Putamen (tissue), 1 donor: ENCODE results near the gene FHOD1.
A peak's percentile ranks its signal among the peaks of the same experiment; 100 is the strongest.

Experiments
- DNase-seq: peaks from one replicate; pipeline ENCODE4 v3.0.0-alpha.2; 2016; ENCODE audit warnings: low spot score

FHOD1 gene

DNA sequence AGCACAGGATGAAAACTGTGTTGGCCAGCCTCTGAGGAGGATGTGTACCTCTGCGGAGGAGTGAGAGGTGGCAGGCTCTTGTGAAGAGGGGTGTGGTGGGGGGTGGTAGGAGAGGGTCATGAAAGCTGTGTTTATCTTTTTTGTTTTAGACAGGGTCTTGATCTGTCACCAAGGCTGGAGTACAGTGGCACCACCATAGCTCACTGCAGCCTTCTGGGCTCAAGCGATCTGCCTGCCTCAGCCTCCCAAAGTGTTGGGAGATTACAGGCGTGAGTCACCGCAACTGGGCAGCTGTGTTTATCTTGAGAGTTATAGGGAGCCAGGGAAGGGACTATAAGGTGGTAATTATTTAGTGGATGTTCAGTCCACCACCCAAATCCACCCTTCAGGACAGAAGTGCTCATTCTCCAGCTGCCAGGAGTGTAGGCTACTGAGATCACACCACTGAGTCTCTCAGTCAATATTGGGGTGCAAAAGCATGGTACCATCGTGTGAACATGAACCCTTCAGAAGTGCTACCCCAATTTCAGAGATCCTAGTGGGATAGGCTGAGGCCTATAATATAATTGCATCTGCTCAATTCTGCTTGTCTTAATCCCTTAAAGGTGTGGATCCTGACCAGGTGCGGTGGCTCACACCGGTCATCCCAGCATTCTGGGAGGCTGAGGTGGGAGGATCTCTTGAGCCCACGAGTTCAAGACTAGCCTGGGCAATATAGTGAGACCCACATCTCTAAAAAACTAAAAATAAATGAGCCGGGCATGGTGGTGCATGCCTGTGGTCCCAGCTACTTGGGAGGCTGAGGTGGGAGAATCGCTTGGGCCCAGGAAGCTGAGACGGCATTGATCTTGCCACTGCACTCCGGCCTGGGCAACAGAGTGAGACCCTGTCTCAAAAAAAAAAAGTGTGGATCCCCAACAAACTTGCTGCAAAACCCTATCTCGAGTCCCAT, 56.6 kb downstream of the FHOD1 start:
- no peak for DNase-seq

- DNase-seq, result no peak
Measured at GRCh38 chr16:67190041-67190440, 57.2 kb downstream of the FHOD1 start, which contains the start of gene EXOC3L1. Gene EXOC3L1, minus strand, starts transcription at chr16:67190136. Its CDS starts 460 bp downstream, at chr16:67189676.

DNA sequence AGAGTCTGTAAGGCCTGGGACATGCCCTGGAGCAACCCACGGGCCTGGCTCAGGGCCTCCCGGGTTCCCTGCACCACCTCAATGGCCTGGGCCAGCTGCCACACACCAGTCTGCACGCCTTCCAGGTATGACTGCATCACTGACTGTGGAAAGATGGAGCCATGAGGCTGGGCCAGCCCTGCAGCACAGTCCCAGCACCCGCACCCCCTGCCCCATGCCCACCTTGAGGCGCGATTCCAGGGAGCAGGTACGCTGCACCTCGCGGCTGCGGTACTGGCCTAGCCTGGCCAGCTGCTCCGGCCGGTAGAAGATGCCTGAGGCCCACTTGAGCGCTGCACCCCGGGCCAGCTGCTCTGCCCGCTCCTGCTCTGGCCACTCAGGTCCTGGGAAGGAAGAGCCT, 58.5 kb downstream of the FHOD1 start:
- DNase-seq, result no peak

GRCh38 chr16:67188323-67188722, 59.0 kb downstream of the FHOD1 start:
- DNase-seq, result no peak

DNA sequence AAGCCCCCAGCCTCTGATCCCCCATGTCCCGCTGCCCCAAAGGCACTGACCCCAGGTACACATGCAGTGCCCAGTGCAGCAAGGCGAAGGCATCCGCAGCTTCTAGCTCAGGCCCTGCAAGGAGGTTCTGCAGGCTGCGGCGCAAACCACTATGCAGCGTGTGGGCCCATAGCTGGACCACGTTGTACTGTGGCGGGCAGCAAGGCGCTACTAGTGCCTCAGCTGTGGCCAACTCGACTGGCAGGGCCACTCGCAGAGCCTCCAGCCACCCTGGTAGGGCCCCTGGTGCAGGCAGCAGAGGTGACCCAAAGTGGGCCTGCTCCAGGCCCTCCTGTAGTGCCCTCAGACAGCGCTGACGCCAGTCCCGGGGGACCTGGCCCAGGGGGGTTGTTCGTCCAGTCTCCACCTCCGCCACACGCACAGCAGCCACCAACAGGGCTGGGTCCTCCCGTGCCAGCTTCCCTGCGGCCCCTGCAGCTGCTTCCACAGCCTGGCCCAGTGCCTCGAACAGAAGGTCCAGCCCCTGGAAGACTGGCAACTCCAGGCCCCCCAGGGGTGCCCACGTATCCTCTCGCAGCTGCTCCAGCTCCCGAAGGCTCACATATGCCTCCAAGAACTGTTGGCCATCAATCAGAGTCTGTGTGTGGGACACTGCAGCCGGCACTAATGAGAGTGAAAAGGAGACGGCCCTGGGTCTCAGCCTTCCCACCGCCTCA, 59.9 kb downstream of the FHOD1 start:
- DNase-seq, result no peak

DNA sequence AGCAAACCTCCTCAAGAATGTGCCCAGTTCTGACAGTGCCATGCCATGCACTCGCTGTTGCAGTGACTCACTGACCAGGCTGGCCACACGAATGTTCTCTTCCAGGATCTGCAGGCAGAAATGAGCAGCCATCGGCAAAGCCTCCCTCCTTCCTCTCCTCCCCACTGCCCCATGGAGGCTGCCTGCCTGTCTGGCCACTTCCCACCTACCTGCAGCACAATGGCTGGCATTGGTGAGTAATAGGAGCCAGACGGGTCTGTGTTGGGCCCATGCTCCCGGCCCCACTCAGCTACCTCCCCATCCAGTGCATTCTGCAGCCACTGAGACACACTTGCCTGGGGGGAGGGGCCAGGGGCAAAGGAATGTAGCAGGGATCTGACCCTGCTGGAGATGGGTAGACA, 60.7 kb downstream of the FHOD1 start:
- DNase-seq, result no peak

- DNase-seq, result no peak
Measured at GRCh38 chr16:67185651-67186134, 61.6 kb downstream of the FHOD1 start.

GRCh38 chr16:67184995-67185650, 62.2 kb downstream of the FHOD1 start:
- peak; percentile 72 for DNase-seq

- DNase-seq, result no peak
Measured at GRCh38 chr16:67184453-67184994, 62.8 kb downstream of the FHOD1 start.

- DNase-seq, result peak; percentile 98
Measured at GRCh38 chr16:67183627-67184452, 63.4 kb downstream of the FHOD1 start, which contains the start of gene MATCAP1. Gene MATCAP1, minus strand, starts transcription at chr16:67183963. Its CDS starts 3,353 bp downstream, at chr16:67180610.

DNA sequence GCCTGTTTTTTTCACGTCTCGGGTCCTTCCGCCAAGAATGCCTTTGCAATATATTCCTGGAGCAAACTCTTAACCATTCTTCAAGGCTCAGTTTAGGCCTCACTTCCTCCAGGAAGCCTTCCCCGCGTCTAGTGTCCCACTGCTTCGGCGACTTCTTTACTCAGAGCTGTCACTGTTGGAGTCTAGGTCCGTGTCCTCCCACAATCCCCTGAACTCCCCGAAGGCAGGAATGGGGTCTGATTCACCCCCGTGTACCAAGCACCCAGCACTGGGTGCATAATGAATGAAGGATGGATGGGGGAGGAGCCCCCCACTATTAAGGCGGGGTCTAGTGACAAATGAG, 64.0 kb downstream of the FHOD1 start:
- no peak for DNase-seq

DNA sequence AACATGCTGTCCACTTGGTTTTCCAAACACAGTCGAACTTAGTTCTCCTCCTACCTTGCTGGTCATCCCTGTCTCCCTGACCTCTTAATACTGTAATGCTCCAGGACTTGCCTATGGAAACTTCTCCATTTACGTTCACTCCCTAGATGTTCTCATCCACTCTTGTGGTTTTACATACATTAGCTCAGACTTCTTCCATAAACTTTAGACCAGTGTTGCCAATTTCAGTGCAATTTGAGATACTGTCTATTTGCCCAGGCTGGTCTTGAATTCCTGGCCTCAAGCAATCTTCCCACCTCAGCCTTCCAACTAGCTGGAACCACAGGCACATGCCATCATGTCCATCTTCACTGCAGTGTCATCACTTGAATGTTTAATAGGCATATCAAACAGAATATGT, 65.0 kb downstream of the FHOD1 start:
- no peak for DNase-seq

GRCh38 chr16:67181346-67181745, 65.9 kb downstream of the FHOD1 start:
- no peak for DNase-seq

DNA sequence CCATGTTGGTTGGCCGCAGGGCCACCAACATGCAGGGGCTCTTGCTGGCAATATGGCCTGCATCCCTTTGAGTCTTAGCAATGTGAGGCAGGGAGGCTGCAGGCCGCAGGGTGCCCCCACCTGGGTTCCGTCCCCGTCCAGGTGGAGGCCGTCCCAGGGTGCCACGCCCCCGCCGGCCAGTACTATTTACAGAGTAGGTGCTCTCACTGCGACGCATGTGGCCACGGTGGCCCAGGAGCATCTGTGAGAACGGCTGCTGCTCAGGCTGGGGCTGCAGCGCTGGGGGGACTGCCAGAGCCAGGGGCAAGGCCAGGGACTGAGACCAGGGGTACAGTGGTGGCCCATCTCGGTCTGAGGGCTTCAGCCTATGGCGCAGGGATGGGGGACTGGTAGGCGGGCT, 67.1 kb downstream of the FHOD1 start:
- no peak for DNase-seq

DNA sequence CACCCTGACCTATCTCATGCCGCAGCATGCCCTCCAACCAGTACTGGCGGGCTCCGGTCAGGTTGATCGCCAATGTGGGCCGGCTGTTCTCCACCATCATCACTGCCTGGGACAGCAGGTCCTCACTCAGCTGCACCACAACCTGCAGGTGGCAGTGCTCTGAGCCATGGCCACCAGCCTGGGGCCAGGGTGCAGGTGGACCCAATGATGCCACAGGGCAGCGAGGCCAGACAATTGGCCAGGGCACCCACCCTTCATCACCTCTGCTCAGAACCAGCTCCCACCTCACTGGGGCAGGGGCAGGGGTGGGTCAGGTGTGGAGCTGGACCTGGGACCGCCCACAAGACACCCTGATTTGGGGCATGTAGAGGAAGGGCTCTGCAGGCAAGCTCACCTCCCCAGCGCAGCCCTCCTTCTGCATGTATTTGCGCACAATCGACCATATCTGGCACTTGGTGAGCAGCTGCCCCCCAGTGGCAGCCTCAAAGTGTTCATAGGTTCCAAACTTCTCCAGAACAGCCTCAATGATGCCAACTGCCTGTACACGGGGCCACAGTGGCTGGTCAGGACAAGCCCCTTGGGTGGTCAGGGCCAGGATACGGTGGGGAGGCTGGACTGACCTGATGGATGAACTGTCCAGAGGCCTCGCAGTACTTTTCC, 67.7 kb downstream of the FHOD1 start:
- no peak for DNase-seq
